GM23248 (cell line): ENCODE measurements around the gene ACAP2.

Experiments
- EZH2 ChIP-seq: fragments of 200-600 bp; sonication (generic); IDR thresholded peaks from 2 replicates; pipeline ENCODE4 v1.6.1; 2018; ENCODE audit warnings: antibody characterized with exemption, mild to moderate bottlenecking; ENCODE audit not compliant: insufficient read depth, poor library complexity, severe bottlenecking
- EZH2phosphoT487 ChIP-seq: fragments of 200-600 bp; sonication (generic); IDR thresholded peaks from 2 replicates; pipeline ENCODE4 v1.6.1; 2018; ENCODE audit warnings: antibody characterized with exemption, moderate library complexity, mild to moderate bottlenecking, low read depth; ENCODE audit not compliant: insufficient read depth

GRCh38 chr3:195240171-195240701, 202.6 kb downstream of the ACAP2 start:
- no peak for TF ChIP-seq EZH2
- no peak for TF ChIP-seq EZH2phosphoT487
